ENCODE results near the gene SCN1A. TPM values are rescaled to one million over a fixed set of nuclear protein-coding genes. Genes with fewer than 3 reads are reported as not detected.

The SCN1A gene
- polyA plus RNA-seq, 3 donors = not detected

DNA sequence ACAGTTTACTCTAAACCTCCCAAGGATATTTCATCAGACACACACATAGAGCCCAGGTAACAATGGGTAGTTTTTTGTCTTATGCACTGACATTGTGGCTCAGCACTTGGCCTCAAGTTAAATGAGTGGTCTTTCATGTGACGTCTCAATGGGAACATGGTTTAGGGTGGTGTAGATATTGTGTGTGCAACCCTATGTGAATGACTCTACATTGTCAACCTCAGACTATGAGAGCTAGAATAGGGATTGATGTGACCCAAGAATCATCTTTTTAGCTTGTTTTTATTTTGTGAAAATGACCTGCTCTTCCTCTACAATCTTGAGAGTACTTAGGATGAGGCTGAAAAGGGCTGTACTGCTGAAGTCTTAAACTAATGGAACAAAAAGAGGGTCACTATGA, 86.2 kb downstream of the SCN1A start:
- no peak overlapping the region for H2AFZ ChIP-seq (ENCODE audit: insufficient read depth, low read depth, low read length, poor library complexity, severe bottlenecking)
- H3K27me3 Mint-ChIP-seq (ENCODE audit: low read depth in 3 of 3) = peaks cover 0 to 2% (median 1%) of the 10 kb centered on the region in 3 donors
- intact Hi-C loops (cut with micrococcal nuclease) = no loop called here
- H3K4me3 Mint-ChIP-seq = no peak overlapping the region
- no peaks in the 10 kb centered on the region for H3K79me2 ChIP-seq (ENCODE audit: insufficient read depth, low read length)
- WGBS (ENCODE audit: insufficient coverage) = no CpG with 5 or more reads among the region's 1 CpG
- no peak for DNase-seq
- H3K4me3 ChIP-seq (replicated peaks in 1 of 3; ENCODE audit: low read depth in 2 of 3, low read length in 3 of 3) = no peak overlapping the region
- TF ChIP-seq, protein P1, sequence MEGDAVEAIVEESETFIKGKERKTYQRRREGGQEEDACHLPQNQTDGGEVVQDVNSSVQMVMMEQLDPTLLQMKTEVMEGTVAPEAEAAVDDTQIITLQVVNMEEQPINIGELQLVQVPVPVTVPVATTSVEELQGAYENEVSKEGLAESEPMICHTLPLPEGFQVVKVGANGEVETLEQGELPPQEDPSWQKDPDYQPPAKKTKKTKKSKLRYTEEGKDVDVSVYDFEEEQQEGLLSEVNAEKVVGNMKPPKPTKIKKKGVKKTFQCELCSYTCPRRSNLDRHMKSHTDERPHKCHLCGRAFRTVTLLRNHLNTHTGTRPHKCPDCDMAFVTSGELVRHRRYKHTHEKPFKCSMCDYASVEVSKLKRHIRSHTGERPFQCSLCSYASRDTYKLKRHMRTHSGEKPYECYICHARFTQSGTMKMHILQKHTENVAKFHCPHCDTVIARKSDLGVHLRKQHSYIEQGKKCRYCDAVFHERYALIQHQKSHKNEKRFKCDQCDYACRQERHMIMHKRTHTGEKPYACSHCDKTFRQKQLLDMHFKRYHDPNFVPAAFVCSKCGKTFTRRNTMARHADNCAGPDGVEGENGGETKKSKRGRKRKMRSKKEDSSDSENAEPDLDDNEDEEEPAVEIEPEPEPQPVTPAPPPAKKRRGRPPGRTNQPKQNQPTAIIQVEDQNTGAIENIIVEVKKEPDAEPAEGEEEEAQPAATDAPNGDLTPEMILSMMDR (IDR thresholded peaks at IDR 0.05) = no peak
- no peak overlapping the region for H3K27ac ChIP-seq (ENCODE audit: low read depth in 1 of 2, low read length in 2 of 2)
- peaks cover 0 to 4% (median 0%) of the 10 kb centered on the region in 7 donors for H3K9me3 Mint-ChIP-seq
- no peaks in the 10 kb centered on the region for H4K20me1 ChIP-seq (ENCODE audit: insufficient read depth, low read length)
- no peaks in the 10 kb centered on the region for H3K27me3 ChIP-seq (ENCODE audit: control insufficient read depth in 2 of 2, insufficient read depth in 2 of 2, low read length in 2 of 2)
- H3K36me3 ChIP-seq (replicated peaks in 1 of 2; ENCODE audit: control insufficient read depth in 1 of 2, insufficient read depth in 2 of 2, low read length in 2 of 2) = no peaks in the 10 kb centered on the region
- H3K27ac Mint-ChIP-seq = no peak overlapping the region
- no peak overlapping the region for H3K9ac ChIP-seq (ENCODE audit: insufficient read depth, low read length, poor library complexity, severe bottlenecking)
- H3K36me3 Mint-ChIP-seq = no peaks in the 10 kb centered on the region
- no peak overlapping the region for H3K4me2 ChIP-seq (replicated peaks; ENCODE audit: extremely low read depth, low read length, poor library complexity, severe bottlenecking)
- H3K4me1 ChIP-seq (ENCODE audit: control insufficient read depth in 1 of 2, insufficient read depth in 2 of 2, low read length in 2 of 2) = no peaks in the 10 kb centered on the region
- no peaks in the 10 kb centered on the region for H3K9me3 ChIP-seq (replicated peaks in 1 of 2; ENCODE audit: control insufficient read depth in 1 of 2, insufficient read depth in 1 of 2, low read length in 2 of 2)
- H3K4me1 Mint-ChIP-seq = no peaks in the 10 kb centered on the region

DNA sequence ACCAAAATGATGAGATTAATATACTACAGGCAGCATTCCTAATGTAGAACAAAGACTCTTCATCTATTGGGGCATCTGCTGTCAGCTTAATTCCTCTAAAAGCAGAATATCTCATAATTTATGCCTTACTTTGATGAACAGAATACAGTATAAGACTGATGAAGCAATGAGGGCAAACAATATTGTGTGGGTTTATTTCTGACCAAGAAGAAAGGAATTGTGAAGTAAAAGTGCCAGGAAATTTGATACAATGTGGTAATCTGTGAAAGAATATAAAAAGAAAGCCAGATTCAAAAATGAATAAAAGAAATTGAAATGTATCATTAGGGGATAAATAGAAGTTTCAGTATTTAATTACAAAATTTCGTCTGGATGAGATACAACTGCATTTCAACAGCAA, 95.5 kb downstream of the SCN1A start:
- Histone ChIP-seq H3K27ac (ENCODE audit: low read depth in 1 of 2, low read length in 2 of 2) (no peak overlapping the region), H3K4me2 (replicated peaks; ENCODE audit: extremely low read depth, low read length, poor library complexity, severe bottlenecking) (no peak overlapping the region), H3K9me3 (replicated peaks in 1 of 2; ENCODE audit: control insufficient read depth in 1 of 2, insufficient read depth in 1 of 2, low read length in 2 of 2) (no peaks in the 10 kb centered on the region), H3K36me3 (replicated peaks in 1 of 2; ENCODE audit: control insufficient read depth in 1 of 2, insufficient read depth in 2 of 2, low read length in 2 of 2) (no peaks in the 10 kb centered on the region), H3K4me1 (ENCODE audit: control insufficient read depth in 1 of 2, insufficient read depth in 2 of 2, low read length in 2 of 2) (no peaks in the 10 kb centered on the region), H2AFZ (ENCODE audit: insufficient read depth, low read depth, low read length, poor library complexity, severe bottlenecking) (no peak overlapping the region), H4K20me1 (ENCODE audit: insufficient read depth, low read length) (no peaks in the 10 kb centered on the region), H3K9ac (ENCODE audit: insufficient read depth, low read length, poor library complexity, severe bottlenecking) (no peak overlapping the region), H3K27me3 (ENCODE audit: control insufficient read depth in 2 of 2, insufficient read depth in 2 of 2, low read length in 2 of 2) (no peaks in the 10 kb centered on the region), H3K79me2 (ENCODE audit: insufficient read depth, low read length) (no peaks in the 10 kb centered on the region), H3K4me3 (replicated peaks in 1 of 3; ENCODE audit: low read depth in 2 of 3, low read length in 3 of 3) (no peak overlapping the region)
- Mint-ChIP-seq H3K27me3 (ENCODE audit: low read depth in 3 of 3) (no peaks in the 10 kb centered on the region), H3K27ac (no peak overlapping the region), H3K4me3 (no peak overlapping the region), H3K36me3 (no peaks in the 10 kb centered on the region), H3K9me3 (no peaks in the 10 kb centered on the region), H3K4me1 (no peaks in the 10 kb centered on the region)
- no CpG with 5 or more reads among the region's 1 CpG for WGBS (ENCODE audit: insufficient coverage)
- intact Hi-C loops (cut with micrococcal nuclease) = no loop called here
- no peak for DNase-seq
- TF ChIP-seq, protein P1 (IDR thresholded peaks at IDR 0.05) = no peak

All from CD14-positive monocyte (primary cell).